GM12892 (cell line): ENCODE measurements around the gene FBRSL1.

Experiments used
- POLR2A ChIP-seq: IDR thresholded peaks from 2 replicates; pipeline ENCODE4 v1.6.1; 2011; ENCODE audit warnings: low read depth, low read length, control low read depth
- TAF1 ChIP-seq: IDR thresholded peaks from 2 replicates; pipeline ENCODE4 v1.6.1; 2011; ENCODE audit warnings: low read depth, mild to moderate bottlenecking, control low read depth, low read length, borderline replicate concordance

GRCh38 chr12:132510746-132511477 lies 21.0 kb downstream of the FBRSL1 start:
- TF ChIP-seq TAF1 = no peak
- no peak for TF ChIP-seq POLR2A
